HepG2 (cell line): ENCODE results near the gene TEX101. TPM values are rescaled to one million over a fixed set of nuclear protein-coding genes. Genes with fewer than 3 reads are reported as not detected.

ENCODE experiments used
- ATAC-seq: fragments of 200-7000 bp; cut with Tn5 transposase; 3 replicates; pipeline ENCODE4 v1.9.1; 2020; ENCODE audit warnings: mild to moderate bottlenecking, moderate library complexity
- BruUV-seq: library from RNA; stranded (reverse); fragments of 400-500 nt; replicated peaks from 2 replicates; lab custom pipeline; 2021; lab: Mats Ljungman, UMichigan
- CTCF ChIA-PET: fragments of 300-600 bp; formaldehyde crosslinking; extraction: SDS; loops from one replicate; lab custom pipeline; 2021; ENCODE audit warnings: low total read pairs, inconsistent platforms, low intra/inter-chr PET ratio; lab: Yijun Ruan, JAX
- POLR2A ChIA-PET: fragments of 350-600 bp; sonication (Branson Sonifier 250); formaldehyde crosslinking; loops from one replicate; lab custom pipeline; 2020; ENCODE audit warnings: antibody characterized with exemption, inconsistent platforms; lab: Yijun Ruan, JAX
- DNase-seq: peaks from one replicate; pipeline ENCODE4 v3.0.0-alpha.2; 2015; ENCODE audit warnings: low spot score
- FAIRE-seq: peaks from 3 replicates; lab custom pipeline; 2011; peaks lifted over from hg19 to GRCh38; lab: Jason Lieb, UNC
- H2AFZ ChIP-seq: one replicate; pipeline ENCODE4 v1.6.1; 2011; ENCODE audit warnings: low read length, inconsistent platforms
- H3K27ac ChIP-seq: fragments of 300-600 bp; 3 replicates; pipeline ENCODE4 v1.8.0; 2011; ENCODE audit warnings: mixed run types, mild to moderate bottlenecking, mixed read lengths, low read length, inconsistent platforms; ENCODE audit not compliant: insufficient read depth; ENCODE audit errors: extremely low read length
- H3K27me3 ChIP-seq, 2 experiments: fragments of 200-600 bp in 1 of 2; 2 replicates in 1 of 2; 3 replicates in 1 of 2; pipeline versions ENCODE4 v1.6.0 to v1.8.0; 2011; ENCODE audit warnings: low read length in 2 of 2, mild to moderate bottlenecking in 2 of 2, moderate library complexity in 2 of 2, inconsistent platforms in 1 of 2; ENCODE audit not compliant: insufficient read depth in 2 of 2, control insufficient read depth in 1 of 2
- H3K36me3 ChIP-seq, 2 experiments: fragments of 200-600 bp in 1 of 2; replicated peaks in 1 of 2; 2 replicates in 1 of 2; 3 replicates in 1 of 2; pipeline versions ENCODE4 v1.5.1 to v1.8.0; 2011; ENCODE audit warnings: low read length in 2 of 2, inconsistent platforms in 1 of 2; ENCODE audit not compliant: insufficient read depth in 2 of 2, control insufficient read depth in 1 of 2
- H3K4me1 ChIP-seq: 2 replicates; pipeline ENCODE4 v1.5.1; 2012; ENCODE audit warnings: low read length, inconsistent platforms; ENCODE audit not compliant: insufficient read depth
- H3K4me2 ChIP-seq: 2 replicates; pipeline ENCODE4 v1.6.0; 2011; ENCODE audit warnings: low read depth, low read length, inconsistent platforms
- H3K4me3 ChIP-seq, 3 experiments: fragments of 200-600 bp in 1 of 3; sonication (generic), shearing (Covaris generic) in 1 of 3; replicated peaks in 1 of 3; 2 replicates each; pipeline ENCODE4 v1.5.1; 2011 to 2016; ENCODE audit warnings: low read length in 3 of 3, inconsistent platforms in 2 of 3, low read depth in 2 of 3, mild to moderate bottlenecking in 2 of 3, control low read depth in 1 of 3, mixed read lengths in 1 of 3; ENCODE audit not compliant: insufficient read depth in 1 of 3
- H3K79me2 ChIP-seq: one replicate; pipeline ENCODE4 v1.6.1; 2011; ENCODE audit warnings: low read length, inconsistent platforms; ENCODE audit not compliant: insufficient read depth
- H3K9ac ChIP-seq: 2 replicates; pipeline ENCODE4 v1.6.0; 2011; ENCODE audit warnings: mild to moderate bottlenecking, low read depth, low read length, inconsistent platforms; ENCODE audit not compliant: insufficient read depth
- H3K9me3 ChIP-seq: 2 replicates; pipeline ENCODE4 v1.5.1; 2012; ENCODE audit warnings: mild to moderate bottlenecking, low read length
- H4K20me1 ChIP-seq: 2 replicates; pipeline ENCODE4 v1.6.0; 2011; ENCODE audit warnings: inconsistent platforms, mild to moderate bottlenecking, low read length, moderate library complexity; ENCODE audit not compliant: insufficient read depth
- BHLHE40 ChIP-seq: IDR thresholded peaks from 2 replicates; pipeline ENCODE4 v1.6.1; 2011; ENCODE audit warnings: low read length, improper control_type of control experiment
- CBX2 ChIP-seq, 2 experiments: fragments of 200-600 bp in 1 of 2; sonication (generic); formaldehyde crosslinking in 1 of 2; IDR thresholded peaks; 2 replicates each; pipeline versions ENCODE4 v1.7.0 to v1.8.1; 2018 to 2022; ENCODE audit warnings: low read depth in 2 of 2, low read length in 1 of 2, mild to moderate bottlenecking in 1 of 2, missing genetic modification reagents in 1 of 2
- CHD4 ChIP-seq: fragments of 200-600 bp; sonication (generic); IDR thresholded peaks from 2 replicates; pipeline ENCODE4 v1.7.0; 2017; ENCODE audit warnings: mild to moderate bottlenecking, low read length, borderline replicate concordance
- CREB1 ChIP-seq, 2 experiments: fragments of 450-650 bp in 1 of 2; IDR thresholded peaks; 2 replicates each; pipeline ENCODE4 v1.6.1; 2016 to 2017; ENCODE audit warnings: control low read depth in 1 of 2, mild to moderate bottlenecking in 1 of 2, missing compliant biosample characterization in 1 of 2, missing genetic modification characterization in 1 of 2
- KLF12 ChIP-seq: sonication (generic); formaldehyde crosslinking; IDR thresholded peaks from 2 replicates; pipeline ENCODE4 v1.4.0; 2020; ENCODE audit warnings: missing genetic modification reagents, borderline replicate concordance
- MATR3 ChIP-seq: sonication (generic); formaldehyde crosslinking; IDR thresholded peaks from 2 replicates; pipeline ENCODE4 v1.4.0; 2020; ENCODE audit warnings: missing genetic modification reagents
- NCOA5 ChIP-seq: sonication (generic); formaldehyde crosslinking; IDR thresholded peaks from 2 replicates; pipeline ENCODE4 v1.4.0; 2020; ENCODE audit warnings: missing genetic modification reagents
- NFKB2 ChIP-seq: sonication (generic); formaldehyde crosslinking; IDR thresholded peaks from 2 replicates; pipeline ENCODE4 v1.4.0; 2020; ENCODE audit warnings: missing genetic modification reagents, borderline replicate concordance
- PTBP1 ChIP-seq: fragments of 200-400 bp; formaldehyde crosslinking; IDR thresholded peaks from 2 replicates; pipeline ENCODE4 v1.6.1; 2018; ENCODE audit warnings: low read length, low read depth; ENCODE audit not compliant: poor library complexity, severe bottlenecking
- RCOR2 ChIP-seq: IDR thresholded peaks from 2 replicates; pipeline ENCODE4 v1.6.1; 2016; ENCODE audit warnings: missing biosample characterization, missing genetic modification reagents
- SATB2 ChIP-seq: sonication (generic); formaldehyde crosslinking; IDR thresholded peaks from 2 replicates; pipeline ENCODE4 v1.5.0; 2020; ENCODE audit warnings: missing genetic modification reagents
- SNAPC2 ChIP-seq: sonication (generic); formaldehyde crosslinking; IDR thresholded peaks from 2 replicates; pipeline ENCODE4 v1.8.1; 2022; ENCODE audit warnings: mild to moderate bottlenecking, missing genetic modification reagents
- TCF7L2 ChIP-seq: IDR thresholded peaks from 2 replicates; pipeline ENCODE4 v1.6.1; 2011; ENCODE audit warnings: mild to moderate bottlenecking, low read depth, low read length, moderate library complexity
- U2AF1 ChIP-seq: fragments of 200-400 bp; formaldehyde crosslinking; optimal IDR thresholded peaks from 2 replicates; pipeline ENCODE3; 2017; ENCODE audit warnings: mild to moderate bottlenecking, low read depth, low read length
- ZNF326 ChIP-seq: sonication (generic); formaldehyde crosslinking; IDR thresholded peaks from 2 replicates; pipeline ENCODE4 v1.4.0; 2020; ENCODE audit warnings: missing genetic modification reagents, borderline replicate concordance
- ZNF510 ChIP-seq: sonication (generic); formaldehyde crosslinking; IDR thresholded peaks from 2 replicates; pipeline ENCODE4 v1.4.0; 2020; ENCODE audit warnings: low read depth, mild to moderate bottlenecking, missing genetic modification reagents
- ZNF629 ChIP-seq: sonication (generic); formaldehyde crosslinking; conservative IDR thresholded peaks from 2 replicates; pipeline ENCODE4 v1.5.0; 2020; ENCODE audit warnings: missing genetic modification reagents
- ZNF747 ChIP-seq: sonication (generic); formaldehyde crosslinking; IDR thresholded peaks from 2 replicates; pipeline ENCODE4 v1.8.1; 2023; ENCODE audit warnings: missing genetic modification reagents, mild to moderate bottlenecking, borderline replicate concordance
- ZNF780A ChIP-seq: sonication (generic); formaldehyde crosslinking; IDR thresholded peaks from 2 replicates; pipeline ENCODE4 v1.8.0; 2022; ENCODE audit warnings: mild to moderate bottlenecking, missing genetic modification reagents, moderate library complexity
- WGBS: methylation state at CpG from one replicate; pipeline ENCODE4 v1.1.6; 2017; ENCODE audit warnings: low lambda C conversion rate; 5-methylcytosine and 5-hydroxymethylcytosine counted together
- in situ Hi-C: cut with HindIII; loops from 2 replicates; pipeline ENCODE4 v1.10.0; 2017; ENCODE audit warnings: low pct_unique_long_range_greater_than_20kb; ENCODE audit not compliant: extremely low pct_ligation_motif_present
- intact Hi-C: fragments of 100-400 bp; cut with micrococcal nuclease; formaldehyde crosslinking; loops from one replicate; pipeline ENCODE4 v1.10.0; 2022; ENCODE audit not compliant: unreplicated experiment
- polyA plus RNA-seq, 8 experiments: library from polyadenylated mRNA; depleted of rRNA in 3 of 8; stranded (reverse) in 7 of 8; unstranded in 1 of 8; fragments of >200 nt; fragmentation: Illumina TruSeq in 4 of 8; extraction: Trizol in 4 of 8; gene quantifications; 2 replicates each; pipeline versions ENCODE4 v1.2.1 to v1.2.3, GENCODE V29; 2011 to 2016; ENCODE audit warnings: low read depth in 4 of 8, missing spikeins in 1 of 8, mixed read lengths in 1 of 8; ENCODE audit not compliant: insufficient read depth in 1 of 8
- total RNA-seq, 5 experiments: library from RNA; depleted of rRNA; stranded (reverse); fragments of >200 nt; fragmentation: Illumina TruSeq; extraction: Trizol; gene quantifications; 2 replicates each; pipeline ENCODE4 v1.2.3, GENCODE V29; 2016; ENCODE audit warnings: low read depth in 1 of 5
- TF ChIP-seq, protein P1 (sequence below): sonication (generic); formaldehyde crosslinking; IDR thresholded peaks from 2 replicates; pipeline ENCODE4 v1.4.0; 2020; ENCODE audit warnings: mild to moderate bottlenecking, missing genetic modification reagents

The TEX101 gene
- total and polyA plus RNA-seq, 2 of the 13 experiments (the other 11 are each of a cell fraction or from before 2014, with no cell fraction given) = not detected

DNA sequence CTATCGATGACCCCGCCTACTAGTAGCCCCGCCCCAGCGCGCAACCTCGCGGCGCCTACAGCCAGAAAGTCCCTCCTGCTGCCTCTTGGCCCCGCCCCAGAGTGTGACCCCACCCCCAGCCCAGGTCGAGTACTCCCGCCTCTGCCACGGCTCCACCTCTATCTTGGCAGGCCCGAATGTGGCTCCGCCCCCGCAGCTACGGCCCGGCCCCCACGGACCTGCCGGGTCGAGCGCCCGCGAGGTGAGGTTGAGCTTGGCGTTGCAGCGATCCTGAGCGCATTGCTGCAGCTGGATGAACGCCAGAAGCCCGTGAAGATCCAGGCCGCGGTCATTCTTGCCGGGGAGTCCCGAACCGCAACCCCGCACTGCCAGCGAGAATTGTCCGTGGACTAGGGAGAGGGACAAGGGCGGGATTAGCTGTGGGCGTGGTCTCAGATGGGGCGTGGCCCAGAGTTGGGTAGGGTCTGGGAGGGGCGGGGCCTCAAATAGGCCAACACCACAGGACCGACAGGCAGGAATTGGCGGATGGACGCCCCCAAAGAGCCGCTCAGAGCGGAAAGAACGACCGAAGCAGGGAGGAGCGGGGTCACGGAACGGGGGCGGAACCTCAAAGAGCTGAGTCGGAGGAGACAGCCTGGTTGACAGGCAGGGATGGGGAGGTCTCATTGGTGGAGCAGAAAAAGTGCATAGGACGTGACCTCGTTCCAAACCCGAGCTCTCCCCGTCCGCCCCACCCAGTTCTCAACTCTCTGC is 48.9 kb downstream of the TEX101 start:
- H4K20me1 ChIP-seq = no peaks in the 10 kb centered on the region
- H2AFZ ChIP-seq = no peak overlapping the region
- peak overlapping the region; percentile 99 for H3K4me2 ChIP-seq
- intact Hi-C loops = loop anchor here (2.0 kb wide), 1 partner anchor 41 kb away; the partner anchor contains the start of gene PHLDB3
- FAIRE-seq (peak; percentile 39), DNase-seq (peak; percentile 85), ATAC-seq (peak; percentile 87)
- H3K79me2 ChIP-seq = no peaks in the 10 kb centered on the region
- H3K9me3 ChIP-seq = no peaks in the 10 kb centered on the region
- in situ Hi-C loops = no loop called here
- peak overlapping the region; percentile 64 for H3K27ac ChIP-seq
- H3K27me3 ChIP-seq = no peaks in the 10 kb centered on the region
- H3K4me1 ChIP-seq = peaks cover 52% of the 10 kb centered on the region
- peak overlapping the region; percentile 70 to 84 (median 73) for H3K4me3 ChIP-seq
- POLR2A ChIA-PET = interaction anchor here (1.0 to 2.6 kb wide), 9 partner anchors 9 to 205 kb away, joined by 4 to 47 read pairs (median 7); partner anchors contain the start of gene PHLDB3
- WGBS = 1% methylated on average over 14 of the region's 57 CpGs
- H3K36me3 ChIP-seq = no peaks in the 10 kb centered on the region
- CTCF ChIA-PET = no interaction called here
- H3K9ac ChIP-seq = peak overlapping the region; percentile 66
- BruUV-seq = no TSS peak
- TF ChIP-seq NCOA5 (no peak), ZNF780A (CRISPR knock-in tag) (no peak), MATR3 (CRISPR knock-in tag) (no peak), SNAPC2 (CRISPR knock-in tag) (no peak; the same call in 1 of the 2 replicates), KLF12 (CRISPR knock-in tag) (0 out of 2 replicates have a peak, but pooled peaks have one; percentile 24), SATB2 (CRISPR knock-in tag) (no peak), ZNF747 (no peak), CHD4 (no peak), PTBP1 (peak; percentile 29), ZNF326 (CRISPR knock-in tag) (no peak), TCF7L2 (no peak), RCOR2 (CRISPR knock-in tag) (no peak), CREB1 (IDR thresholded peaks at IDR 0.05) (no peak), CREB1 (CRISPR knock-in tag; IDR thresholded peaks at IDR 0.05) (no peak), ZNF510 (no peak), BHLHE40 (no peak), CBX2 (IDR thresholded peaks at IDR 0.05; ENCODE audit: low read depth, low read length) (no peak), CBX2 (CRISPR knock-in tag; IDR thresholded peaks at IDR 0.05; ENCODE audit: low read depth) (no peak), ZNF629 (no peak), NFKB2 (CRISPR knock-in tag) (0 out of 2 replicates have a peak, but pooled peaks have one; percentile 55), U2AF1 (no peak)
- TF ChIP-seq, protein P1, sequence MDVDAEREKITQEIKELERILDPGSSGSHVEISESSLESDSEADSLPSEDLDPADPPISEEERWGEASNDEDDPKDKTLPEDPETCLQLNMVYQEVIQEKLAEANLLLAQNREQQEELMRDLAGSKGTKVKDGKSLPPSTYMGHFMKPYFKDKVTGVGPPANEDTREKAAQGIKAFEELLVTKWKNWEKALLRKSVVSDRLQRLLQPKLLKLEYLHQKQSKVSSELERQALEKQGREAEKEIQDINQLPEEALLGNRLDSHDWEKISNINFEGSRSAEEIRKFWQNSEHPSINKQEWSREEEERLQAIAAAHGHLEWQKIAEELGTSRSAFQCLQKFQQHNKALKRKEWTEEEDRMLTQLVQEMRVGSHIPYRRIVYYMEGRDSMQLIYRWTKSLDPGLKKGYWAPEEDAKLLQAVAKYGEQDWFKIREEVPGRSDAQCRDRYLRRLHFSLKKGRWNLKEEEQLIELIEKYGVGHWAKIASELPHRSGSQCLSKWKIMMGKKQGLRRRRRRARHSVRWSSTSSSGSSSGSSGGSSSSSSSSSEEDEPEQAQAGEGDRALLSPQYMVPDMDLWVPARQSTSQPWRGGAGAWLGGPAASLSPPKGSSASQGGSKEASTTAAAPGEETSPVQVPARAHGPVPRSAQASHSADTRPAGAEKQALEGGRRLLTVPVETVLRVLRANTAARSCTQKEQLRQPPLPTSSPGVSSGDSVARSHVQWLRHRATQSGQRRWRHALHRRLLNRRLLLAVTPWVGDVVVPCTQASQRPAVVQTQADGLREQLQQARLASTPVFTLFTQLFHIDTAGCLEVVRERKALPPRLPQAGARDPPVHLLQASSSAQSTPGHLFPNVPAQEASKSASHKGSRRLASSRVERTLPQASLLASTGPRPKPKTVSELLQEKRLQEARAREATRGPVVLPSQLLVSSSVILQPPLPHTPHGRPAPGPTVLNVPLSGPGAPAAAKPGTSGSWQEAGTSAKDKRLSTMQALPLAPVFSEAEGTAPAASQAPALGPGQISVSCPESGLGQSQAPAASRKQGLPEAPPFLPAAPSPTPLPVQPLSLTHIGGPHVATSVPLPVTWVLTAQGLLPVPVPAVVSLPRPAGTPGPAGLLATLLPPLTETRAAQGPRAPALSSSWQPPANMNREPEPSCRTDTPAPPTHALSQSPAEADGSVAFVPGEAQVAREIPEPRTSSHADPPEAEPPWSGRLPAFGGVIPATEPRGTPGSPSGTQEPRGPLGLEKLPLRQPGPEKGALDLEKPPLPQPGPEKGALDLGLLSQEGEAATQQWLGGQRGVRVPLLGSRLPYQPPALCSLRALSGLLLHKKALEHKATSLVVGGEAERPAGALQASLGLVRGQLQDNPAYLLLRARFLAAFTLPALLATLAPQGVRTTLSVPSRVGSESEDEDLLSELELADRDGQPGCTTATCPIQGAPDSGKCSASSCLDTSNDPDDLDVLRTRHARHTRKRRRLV = no peak
